A549 (cell line): ENCODE data around the gene SH3PXD2A.

Source experiments
- CEBPB ChIP-seq, 2 experiments: fragments of >200 bp in 1 of 2; sonication (Bioruptor Twin) in 1 of 2; formaldehyde crosslinking in 1 of 2; IDR thresholded peaks; 2 replicates each; pipeline ENCODE4 v1.6.1; 2012 to 2016
- CTCF ChIP-seq: fragments of >200 bp; sonication (Bioruptor Twin); formaldehyde crosslinking; IDR thresholded peaks from 3 replicates; pipeline ENCODE4 v1.5.1; 2016
- EP300 ChIP-seq, 2 experiments: fragments of >200 bp; sonication (Bioruptor Twin); formaldehyde crosslinking; IDR thresholded peaks; 2 replicates in 1 of 2; 3 replicates in 1 of 2; pipeline ENCODE4 v1.6.1; 2016 to 2017
- MAX ChIP-seq: IDR thresholded peaks from 2 replicates; pipeline ENCODE4 v1.6.1; 2012
- MYC ChIP-seq: IDR thresholded peaks from 2 replicates; pipeline ENCODE4 v1.6.1; 2012; ENCODE audit warnings: mild to moderate bottlenecking, inconsistent platforms, low read length, improper control_type of control experiment, borderline replicate concordance
- NR3C1 ChIP-seq: fragments of >200 bp; sonication (Bioruptor Twin); formaldehyde crosslinking; IDR thresholded peaks from 3 replicates; pipeline ENCODE4 v1.6.1; 2017
- POLR2A ChIP-seq: IDR thresholded peaks from 2 replicates; pipeline ENCODE4 v1.6.1; 2012; ENCODE audit warnings: mild to moderate bottlenecking, low read length
- RAD21 ChIP-seq, 2 experiments: fragments of >200 bp in 1 of 2; sonication (Bioruptor Twin) in 1 of 2; formaldehyde crosslinking in 1 of 2; IDR thresholded peaks in 1 of 2; conservative IDR thresholded peaks in 1 of 2; 2 replicates in 1 of 2; 3 replicates in 1 of 2; pipeline ENCODE4 v1.6.1; 2012 to 2018; ENCODE audit warnings: inconsistent platforms in 1 of 2
- REST ChIP-seq: fragments of 200-600 bp; sonication (generic); IDR thresholded peaks from 2 replicates; pipeline ENCODE4 v1.6.1; 2016; ENCODE audit warnings: antibody characterized with exemption, mild to moderate bottlenecking, moderate library complexity
- USF2 ChIP-seq: fragments of 450-650 bp; IDR thresholded peaks from 2 replicates; pipeline ENCODE4 v1.6.1; 2014; ENCODE audit warnings: antibody characterized with exemption

- no peak for TF ChIP-seq NR3C1
- TF ChIP-seq CTCF = no peak
- no peak for TF ChIP-seq RAD21 (conservative IDR thresholded peaks at IDR 0.05 in 1 of 2, IDR thresholded peaks at IDR 0.05 in 1 of 2)
- no peak for TF ChIP-seq MYC
- no peak for TF ChIP-seq CEBPB (IDR thresholded peaks at IDR 0.05)
- no peak for TF ChIP-seq EP300 (IDR thresholded peaks at IDR 0.05)
- TF ChIP-seq REST = no peak
- no peak for TF ChIP-seq POLR2A
- TF ChIP-seq MAX = no peak
- TF ChIP-seq USF2 = no peak
These were observed 301.5 kb downstream of the SH3PXD2A start for GRCh38 chr10:103553743-103554487.
